Measurements from ENCODE around the gene CNTRL.

DNA sequence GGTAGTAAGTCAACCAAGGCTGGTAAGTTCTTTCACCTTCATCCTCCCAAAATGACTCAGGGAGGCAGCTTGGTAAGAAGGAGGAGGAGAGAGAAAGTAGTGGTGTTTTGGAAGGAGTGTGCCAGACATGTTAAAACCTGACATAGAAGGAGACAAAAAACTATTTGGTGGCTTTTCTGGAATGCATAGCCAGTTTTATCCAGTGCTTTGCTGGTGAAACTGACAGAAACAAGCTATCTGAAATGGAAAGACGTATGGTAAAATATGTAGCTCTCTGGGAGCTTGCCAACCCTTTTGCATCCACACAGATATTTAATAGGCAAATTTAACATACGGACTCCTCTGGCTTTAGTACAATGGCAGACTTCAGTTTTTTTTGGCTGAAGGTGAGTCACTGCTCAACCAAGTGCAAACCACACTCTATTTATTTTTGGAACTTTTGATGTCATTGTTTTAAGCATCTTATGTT is 81.5 kb downstream of the CNTRL start:
- TF ChIP-seq TAF1 (IDR thresholded peaks at IDR 0.05; ENCODE audit: borderline replicate concordance, low read depth, low read length) (no peak), POLR2AphosphoS5 (IDR thresholded peaks at IDR 0.05; ENCODE audit: low read depth, low read length) (no peak), POLR2A (IDR thresholded peaks at IDR 0.05; ENCODE audit: low read depth, low read length) (no peak)

All from GM12892 (cell line).